Prostate gland (tissue), 2 donors: ENCODE measurements around the gene PRRT3.

Source experiments
- CTCF ChIP-seq, 4 experiments: fragments of 200-600 bp in 2 of 4; fragments of 450-650 bp in 2 of 4; sonication (generic) in 2 of 4; IDR thresholded peaks; 1 replicate in 3 of 4; 2 replicates in 1 of 4; pipeline ENCODE4 v1.5.1; 2016 to 2019; ENCODE audit warnings: antibody characterized with exemption in 4 of 4, mild to moderate bottlenecking in 2 of 4, moderate library complexity in 2 of 4
- POLR2AphosphoS5 ChIP-seq: sonication (generic); formaldehyde crosslinking; IDR thresholded peaks from one replicate; pipeline ENCODE4 v1.6.1; 2017; ENCODE audit warnings: antibody characterized with exemption

GRCh38 chr3:9917820-9918219, 34.4 kb downstream of the PRRT3 start:
- TF ChIP-seq CTCF (IDR thresholded peaks at IDR 0.05), result no peak
- no peak for TF ChIP-seq POLR2AphosphoS5
